SU-DHL-6 (cell line): Measurements from ENCODE around the gene BHLHE41.

Source experiments
- H2AFZ ChIP-seq: fragments of 200-600 bp; sonication (generic); 2 replicates; pipeline ENCODE4 v1.6.1; 2014; ENCODE audit warnings: low read depth, mild to moderate bottlenecking, moderate library complexity, mixed read lengths, antibody characterized with exemption, low read length; ENCODE audit not compliant: severe bottlenecking
- H3F3A ChIP-seq: fragments of 200-600 bp; shearing (Covaris generic); 2 replicates; pipeline ENCODE4 v1.6.0; 2016; ENCODE audit warnings: antibody characterized with exemption, mild to moderate bottlenecking; ENCODE audit not compliant: insufficient read depth
- H3K27ac ChIP-seq: fragments of 200-600 bp; sonication (generic); 2 replicates; pipeline ENCODE4 v1.5.1; 2016; ENCODE audit warnings: low read depth, mild to moderate bottlenecking, low read length, moderate library complexity, mixed read lengths
- H3K27me3 ChIP-seq: fragments of 200-600 bp; sonication (generic), shearing (Covaris generic); 2 replicates; pipeline ENCODE4 v1.6.0; 2014; ENCODE audit warnings: mild to moderate bottlenecking, low read length
- H3K36me3 ChIP-seq: fragments of 200-600 bp; sonication (generic); 2 replicates; pipeline ENCODE4 v1.6.1; 2014; ENCODE audit warnings: mild to moderate bottlenecking, low read length, mixed read lengths
- H3K4me2 ChIP-seq: fragments of 300-600, 200-600 bp; shearing (Covaris generic), sonication (generic); 2 replicates; pipeline ENCODE4 v1.6.0; 2014; ENCODE audit warnings: low read length, low read depth, mild to moderate bottlenecking; ENCODE audit not compliant: poor library complexity, severe bottlenecking
- H3K4me3 ChIP-seq: fragments of 200-600 bp; sonication (generic); 2 replicates; pipeline ENCODE4 v1.5.1; 2014; ENCODE audit warnings: antibody characterized with exemption, low read length, mild to moderate bottlenecking, mixed read lengths; ENCODE audit not compliant: insufficient read depth, poor library complexity, severe bottlenecking
- H3K79me2 ChIP-seq: fragments of 200-600 bp; sonication (generic); 2 replicates; pipeline ENCODE4 v1.6.1; 2014; ENCODE audit warnings: mild to moderate bottlenecking, low read length, moderate library complexity; ENCODE audit not compliant: insufficient read depth
- H3K9ac ChIP-seq: fragments of 200-600 bp; sonication (generic); 2 replicates; pipeline ENCODE4 v1.7.0; 2014; ENCODE audit warnings: mild to moderate bottlenecking, low read length
- H3K9me2 ChIP-seq: fragments of 200-600 bp; sonication (generic); replicated peaks from 2 replicates; pipeline ENCODE4 v1.6.1; 2014; ENCODE audit warnings: low read length; ENCODE audit not compliant: insufficient read depth
- H3K9me3 ChIP-seq: fragments of 200-600 bp; sonication (generic); 2 replicates; pipeline ENCODE4 v1.6.1; 2014; ENCODE audit warnings: low read length, mixed read lengths; ENCODE audit not compliant: insufficient read depth
- H4K20me1 ChIP-seq: fragments of 200-600 bp; sonication (generic); 2 replicates; pipeline ENCODE4 v1.6.1; 2014; ENCODE audit warnings: low read depth, mild to moderate bottlenecking, antibody characterized with exemption, low read length, moderate library complexity, mixed read lengths
- CTCF ChIP-seq: fragments of 200-600 bp; sonication (generic); IDR thresholded peaks from one replicate; pipeline ENCODE4 v1.5.1; 2017; ENCODE audit warnings: antibody characterized with exemption, mild to moderate bottlenecking, low read length, moderate library complexity; ENCODE audit not compliant: insufficient read depth, poor library complexity, severe bottlenecking
- EZH2phosphoT487 ChIP-seq: fragments of 200-600 bp; sonication (generic), shearing (Covaris generic); conservative IDR thresholded peaks from 2 replicates; pipeline ENCODE4 v1.6.1; 2018; ENCODE audit warnings: mild to moderate bottlenecking, antibody characterized with exemption, low read length, moderate library complexity, mixed read lengths

Gene BHLHE41

DNA sequence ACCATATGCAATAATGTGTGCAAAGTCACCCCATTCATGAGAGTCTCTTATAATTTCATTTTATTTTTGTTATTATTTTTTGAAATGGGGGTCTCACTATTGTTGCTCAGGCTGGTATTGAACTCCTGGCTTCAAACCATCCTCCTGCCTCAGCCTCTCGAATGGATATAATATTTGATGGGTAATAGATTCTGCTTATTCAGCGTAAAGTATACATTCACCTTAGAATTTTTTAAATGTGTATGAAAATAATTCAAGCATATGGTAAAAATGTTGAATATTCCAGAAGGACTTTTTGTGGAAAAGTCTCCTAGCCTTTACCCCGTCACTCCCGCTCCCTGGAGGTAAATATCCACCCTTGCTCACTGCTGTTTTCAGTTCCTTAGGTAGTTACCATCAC, 47.2 kb upstream of the BHLHE41 start:
- Histone ChIP-seq H3K27ac (no peak overlapping the region), H3K36me3 (no peaks in the 10 kb centered on the region), H3K79me2 (no peaks in the 10 kb centered on the region), H2AFZ (no peak overlapping the region), H4K20me1 (0 out of 2 replicates have a peak, but pooled peaks cover 2% of the 10 kb centered on the region), H3F3A (no peaks in the 10 kb centered on the region), H3K4me3 (no peak overlapping the region), H3K9me3 (no peaks in the 10 kb centered on the region), H3K9ac (no peak overlapping the region), H3K4me2 (no peak overlapping the region), H3K9me2 (no peaks in the 10 kb centered on the region), H3K27me3 (no peaks in the 10 kb centered on the region)
- TF ChIP-seq EZH2phosphoT487 (no peak), CTCF (no peak)

- no peaks in the 10 kb centered on the region for H4K20me1 ChIP-seq
- no peaks in the 10 kb centered on the region for H3K27me3 ChIP-seq
- TF ChIP-seq CTCF (no peak), EZH2phosphoT487 (no peak)
Measured at GRCh38 chr12:26164118-26164517, 39.3 kb upstream of the BHLHE41 start.

DNA sequence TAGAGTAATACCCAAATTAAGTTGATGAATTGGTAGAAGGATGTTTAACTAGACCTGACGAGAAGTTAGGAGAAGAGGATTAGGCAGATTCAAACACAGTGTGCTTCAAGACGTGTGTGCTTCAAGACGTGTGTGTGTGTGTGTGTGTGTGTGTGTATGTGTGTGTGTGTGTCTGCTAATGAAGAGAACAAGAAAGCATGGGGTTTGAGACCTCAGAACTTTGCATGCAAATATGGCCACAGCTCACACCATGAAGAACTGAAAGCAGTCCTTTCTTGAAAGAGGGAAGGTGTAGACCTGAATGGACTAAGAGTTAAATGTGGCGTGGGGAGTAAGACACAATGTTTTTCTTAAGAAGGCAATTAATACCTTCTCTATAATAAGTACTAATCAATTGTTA, 38.1 kb upstream of the BHLHE41 start:
- H3K27ac ChIP-seq, result no peak overlapping the region
- no peaks in the 10 kb centered on the region for H3K27me3 ChIP-seq
- H2AFZ ChIP-seq, result no peak overlapping the region
- no peak overlapping the region for H3K9ac ChIP-seq
- H3K79me2 ChIP-seq, result no peaks in the 10 kb centered on the region
- no peak overlapping the region for H3K4me3 ChIP-seq
- H3K36me3 ChIP-seq, result no peaks in the 10 kb centered on the region
- no peaks in the 10 kb centered on the region for H3K9me3 ChIP-seq
- H3K9me2 ChIP-seq, result no peaks in the 10 kb centered on the region
- H4K20me1 ChIP-seq, result no peaks in the 10 kb centered on the region
- no peak overlapping the region for H3K4me2 ChIP-seq
- H3F3A ChIP-seq, result no peaks in the 10 kb centered on the region
- TF ChIP-seq CTCF, result no peak
- TF ChIP-seq EZH2phosphoT487, result no peak

More at GRCh38 chr12:26164118-26164517, 39.3 kb upstream of the BHLHE41 start:
- no peak overlapping the region for H2AFZ ChIP-seq
- no peaks in the 10 kb centered on the region for H3K79me2 ChIP-seq
- no peaks in the 10 kb centered on the region for H3F3A ChIP-seq
- H3K4me3 ChIP-seq, result no peak overlapping the region
- H3K9me2 ChIP-seq, result no peaks in the 10 kb centered on the region
- no peaks in the 10 kb centered on the region for H3K36me3 ChIP-seq
- H3K9me3 ChIP-seq, result no peaks in the 10 kb centered on the region
- no peak overlapping the region for H3K27ac ChIP-seq
- no peak overlapping the region for H3K4me2 ChIP-seq
- no peak overlapping the region for H3K9ac ChIP-seq

DNA sequence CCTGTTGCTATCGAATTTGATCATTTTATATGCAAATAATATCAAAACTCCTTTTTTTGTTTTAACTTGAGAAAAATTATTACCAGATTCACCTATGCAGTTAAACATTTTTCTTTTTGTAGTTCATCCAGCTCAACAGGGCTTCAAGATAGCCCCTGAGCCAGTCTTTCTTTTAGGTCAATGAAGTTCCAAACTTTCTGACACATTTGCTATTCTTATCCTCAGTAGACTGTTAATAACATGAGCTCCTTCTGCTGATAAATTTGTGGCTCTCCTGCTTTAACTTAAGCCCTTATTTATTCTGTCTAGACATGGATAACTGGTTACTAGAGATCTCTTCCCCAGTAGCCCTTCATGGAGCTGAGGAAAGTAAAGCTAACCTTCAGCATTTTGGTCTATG, 37.3 kb upstream of the BHLHE41 start:
- no peaks in the 10 kb centered on the region for H3F3A ChIP-seq
- H4K20me1 ChIP-seq, result no peaks in the 10 kb centered on the region; the same call in 1 of the 2 replicates
- H3K4me3 ChIP-seq, result no peak overlapping the region
- no peaks in the 10 kb centered on the region for H3K36me3 ChIP-seq
- H3K79me2 ChIP-seq, result no peaks in the 10 kb centered on the region
- no peak overlapping the region for H2AFZ ChIP-seq
- no peak overlapping the region for H3K9ac ChIP-seq
- H3K27me3 ChIP-seq, result no peaks in the 10 kb centered on the region
- H3K27ac ChIP-seq, result no peak overlapping the region
- H3K9me2 ChIP-seq, result no peaks in the 10 kb centered on the region
- H3K9me3 ChIP-seq, result no peaks in the 10 kb centered on the region
- H3K4me2 ChIP-seq, result no peak overlapping the region
- TF ChIP-seq CTCF (no peak), EZH2phosphoT487 (no peak)
